ENCODE measurements around the gene SCAI.

Gene SCAI

DNA sequence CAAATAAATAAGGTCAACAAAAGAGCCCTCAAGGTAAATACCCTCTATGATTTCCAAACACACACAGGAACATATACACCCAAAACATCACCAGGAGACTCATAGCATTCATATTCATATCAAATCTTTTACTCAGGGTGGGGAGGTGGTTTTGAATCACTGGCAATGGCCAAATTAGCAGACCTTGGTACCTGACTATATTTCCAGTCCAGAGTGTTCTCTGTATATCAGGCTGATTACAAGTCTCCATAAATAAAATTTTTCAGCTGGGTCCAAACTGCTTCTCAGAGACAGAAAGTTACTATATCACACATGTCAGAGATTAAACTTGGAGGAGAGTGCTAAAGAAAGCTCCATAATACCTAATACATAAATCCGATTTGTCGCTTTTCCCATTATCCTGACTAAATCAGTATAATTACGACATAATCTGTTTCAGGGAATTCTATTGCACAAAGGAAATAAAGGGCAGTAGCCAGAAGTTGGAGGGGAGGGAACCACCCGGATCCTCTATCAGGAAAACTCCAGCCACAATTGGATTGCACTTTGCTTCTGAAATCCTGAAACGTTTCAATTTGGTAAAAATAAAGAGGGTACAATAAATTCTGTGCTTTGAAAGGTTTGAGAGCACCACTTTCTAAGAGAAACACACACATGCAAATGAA is 195.5 kb downstream of the SCAI start:
- TF ChIP-seq, protein P1, sequence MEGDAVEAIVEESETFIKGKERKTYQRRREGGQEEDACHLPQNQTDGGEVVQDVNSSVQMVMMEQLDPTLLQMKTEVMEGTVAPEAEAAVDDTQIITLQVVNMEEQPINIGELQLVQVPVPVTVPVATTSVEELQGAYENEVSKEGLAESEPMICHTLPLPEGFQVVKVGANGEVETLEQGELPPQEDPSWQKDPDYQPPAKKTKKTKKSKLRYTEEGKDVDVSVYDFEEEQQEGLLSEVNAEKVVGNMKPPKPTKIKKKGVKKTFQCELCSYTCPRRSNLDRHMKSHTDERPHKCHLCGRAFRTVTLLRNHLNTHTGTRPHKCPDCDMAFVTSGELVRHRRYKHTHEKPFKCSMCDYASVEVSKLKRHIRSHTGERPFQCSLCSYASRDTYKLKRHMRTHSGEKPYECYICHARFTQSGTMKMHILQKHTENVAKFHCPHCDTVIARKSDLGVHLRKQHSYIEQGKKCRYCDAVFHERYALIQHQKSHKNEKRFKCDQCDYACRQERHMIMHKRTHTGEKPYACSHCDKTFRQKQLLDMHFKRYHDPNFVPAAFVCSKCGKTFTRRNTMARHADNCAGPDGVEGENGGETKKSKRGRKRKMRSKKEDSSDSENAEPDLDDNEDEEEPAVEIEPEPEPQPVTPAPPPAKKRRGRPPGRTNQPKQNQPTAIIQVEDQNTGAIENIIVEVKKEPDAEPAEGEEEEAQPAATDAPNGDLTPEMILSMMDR (IDR thresholded peaks at IDR 0.05), result no peak

DNA sequence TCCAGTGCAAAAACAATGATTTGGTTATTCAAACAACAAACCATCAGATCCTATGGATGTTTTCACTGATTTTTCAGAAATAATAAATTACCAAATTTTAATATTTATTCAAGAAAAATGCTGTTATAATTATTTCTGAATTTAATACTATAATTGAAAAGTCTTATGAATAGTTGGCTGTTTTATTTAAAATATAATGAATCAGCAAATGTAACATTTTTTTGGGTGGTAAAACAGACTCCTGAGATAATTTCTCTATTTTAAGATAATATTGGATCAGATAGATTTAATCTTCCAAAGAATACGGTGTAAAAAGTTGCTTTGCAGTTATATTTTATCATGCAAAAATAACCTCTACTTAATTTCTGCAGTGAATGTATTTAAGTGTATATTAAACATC is 197.2 kb downstream of the SCAI start:
- TF ChIP-seq, protein P1 (IDR thresholded peaks at IDR 0.05), result no peak

- TF ChIP-seq, protein P1 (IDR thresholded peaks at IDR 0.05), result no peak
These were observed 201.4 kb downstream of the SCAI start for GRCh38 chr9:124941679-124942561.

DNA sequence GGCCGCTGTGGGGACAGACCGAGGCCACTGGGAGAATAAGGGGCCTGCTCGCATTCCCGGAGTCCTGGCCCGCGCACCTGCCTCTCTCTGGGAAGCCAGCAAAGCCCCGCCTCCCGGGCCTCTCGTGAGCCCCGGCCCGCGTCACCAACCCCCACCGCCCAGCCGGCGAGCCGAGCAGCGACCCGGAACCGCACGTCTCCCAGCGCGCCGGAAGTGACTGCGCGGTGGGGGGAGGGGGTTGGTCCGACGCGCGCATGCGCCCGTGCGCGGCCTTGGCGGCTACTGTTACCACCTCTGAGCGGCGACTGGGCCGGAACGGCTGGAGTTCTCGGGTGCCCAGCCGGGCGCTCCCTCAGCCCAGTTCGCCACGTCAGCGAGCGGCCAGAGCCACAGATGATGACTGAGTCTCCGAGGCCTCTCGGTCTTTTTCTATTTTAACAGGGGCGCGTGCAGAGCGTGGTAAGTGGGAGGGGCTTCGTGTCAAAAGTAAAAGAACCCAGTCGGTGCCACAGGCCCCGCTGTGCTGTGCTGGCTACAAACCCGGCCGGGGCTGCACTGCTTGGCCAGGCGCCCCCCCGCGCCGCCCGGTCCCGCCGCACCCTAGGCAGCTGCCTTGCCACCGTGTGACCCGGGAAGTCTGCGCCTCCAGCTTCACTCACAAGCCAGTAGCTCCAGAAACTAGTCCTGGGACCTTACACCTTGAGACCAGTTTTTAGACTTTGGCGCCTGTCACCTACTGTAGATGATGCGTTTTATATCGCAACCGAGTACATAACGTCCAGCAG is 202.2 kb downstream of the SCAI start, which contains the start of gene GOLGA1:
GOLGA1 (minus strand) TSS at position 190 of the 785 bp plus-strand sequence. CDS start 2,372 bp downstream, outside the sequence.
- TF ChIP-seq, protein P1 (IDR thresholded peaks at IDR 0.05), result no peak

- TF ChIP-seq, protein P1 (IDR thresholded peaks at IDR 0.05), result no peak
These were observed 202.8 kb downstream of the SCAI start for GRCh38 chr9:124940521-124940893.

DNA sequence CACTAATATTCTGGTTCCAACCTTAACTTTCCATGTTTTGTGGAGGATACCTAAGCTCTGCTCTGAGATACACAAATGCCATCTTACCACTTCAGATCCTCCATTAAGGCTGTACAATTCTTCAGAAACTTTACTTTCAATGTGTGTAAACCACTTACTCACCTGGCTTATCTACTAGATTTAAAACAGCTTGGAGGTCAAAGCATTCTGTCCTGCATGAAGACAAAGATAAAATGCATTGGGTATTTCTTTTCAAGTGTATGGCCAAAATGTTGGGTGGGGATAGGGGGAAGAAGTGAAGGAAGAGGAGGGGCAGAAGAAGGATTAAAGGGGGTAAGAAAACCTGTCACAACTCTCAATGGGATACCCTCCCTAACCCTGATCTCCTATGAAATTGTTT is 203.4 kb downstream of the SCAI start:
- TF ChIP-seq, protein P1 (IDR thresholded peaks at IDR 0.05), result no peak

DNA sequence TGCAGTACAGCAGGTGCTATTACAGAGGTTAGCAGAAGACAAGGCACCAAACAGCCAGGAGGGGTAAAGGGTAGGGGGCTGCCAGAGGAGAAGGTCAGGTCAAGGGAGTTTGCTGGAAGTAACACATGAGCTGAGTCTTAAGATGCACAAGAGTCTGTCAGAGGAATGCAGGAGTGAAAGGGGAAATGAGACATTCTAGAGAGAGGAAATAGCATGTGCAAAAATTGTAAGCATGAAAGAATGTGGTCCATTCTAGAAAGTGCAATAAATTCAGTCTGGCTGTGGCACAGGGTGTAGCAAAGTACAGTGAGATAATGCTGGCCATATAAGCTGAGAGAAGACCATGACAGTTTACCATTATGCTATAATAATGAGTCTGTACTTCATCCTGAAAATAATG is 209.0 kb downstream of the SCAI start:
- TF ChIP-seq, protein P1 (IDR thresholded peaks at IDR 0.05), result no peak

Measured in LNCAP (cell line).